Activated CD8-positive, alpha-beta T cell treated with anti-CD3 and anti-CD28 coated beads for 36 hours (primary cell): Measurements from ENCODE around the gene PDCD2L. TPM values are rescaled to one million over a fixed set of nuclear protein-coding genes. Genes with fewer than 3 reads are reported as not detected.

Experiments
- ATAC-seq: fragments of 200-7000 bp; cut with Tn5 transposase; one replicate; pipeline ENCODE4 v1.10.0; 2021; ENCODE audit warnings: mild to moderate bottlenecking, moderate library complexity
- CTCF ChIA-PET: fragments of 350-600 bp; sonication (Branson Sonifier 250); formaldehyde crosslinking; loops from one replicate; lab custom pipeline; 2021; ENCODE audit warnings: antibody characterized with exemption; lab: Charles Lee
- POLR2A ChIA-PET: fragments of 350-600 bp; sonication (Branson Sonifier 250); formaldehyde crosslinking; loops from one replicate; lab custom pipeline; 2021; ENCODE audit warnings: antibody characterized with exemption; lab: Charles Lee
- DNase-seq: peaks from one replicate; pipeline ENCODE4 v3.0.0-alpha.2; 2020
- H3K27ac Mint-ChIP-seq: one replicate; pipeline ENCODE4 v1.8.0; 2021; ENCODE audit warnings: mild to moderate bottlenecking, mixed read lengths
- H3K27me3 Mint-ChIP-seq: one replicate; pipeline ENCODE4 v1.8.0; 2021; ENCODE audit warnings: mixed read lengths
- H3K36me3 Mint-ChIP-seq: one replicate; pipeline ENCODE4 v1.8.0; 2021; ENCODE audit warnings: low read depth, mixed read lengths
- H3K4me1 Mint-ChIP-seq: one replicate; pipeline ENCODE4 v1.8.0; 2021; ENCODE audit warnings: low read depth, mixed read lengths
- H3K4me3 Mint-ChIP-seq: one replicate; pipeline ENCODE4 v1.8.0; 2021; ENCODE audit warnings: mild to moderate bottlenecking, moderate library complexity, mixed read lengths
- H3K9me3 Mint-ChIP-seq: one replicate; pipeline ENCODE4 v1.8.0; 2021; ENCODE audit warnings: mixed read lengths
- CTCF ChIP-seq: fragments of 200-600 bp; IDR thresholded peaks from one replicate; pipeline ENCODE4 v1.8.0; 2022; ENCODE audit warnings: antibody characterized with exemption, mild to moderate bottlenecking
- intact Hi-C: fragments of 100-400 bp; cut with micrococcal nuclease; formaldehyde crosslinking; loops from one replicate; pipeline ENCODE4 v1.10.0; 2022
- total RNA-seq, 2 experiments: library from RNA; stranded (reverse); gene quantifications; one replicate each; pipeline ENCODE4 v1.2.3, GENCODE V29; 2021

PDCD2L gene
- total RNA-seq, 2 experiments from 2014 or later: 39.9 to 42.1 TPM

- intact Hi-C loops: no loop called here
- Mint-ChIP-seq H3K9me3 (no peaks in the 10 kb centered on the region), H3K4me1 (peaks cover 8% of the 10 kb centered on the region), H3K27ac (peak overlapping the region; percentile 15), H3K27me3 (no peaks in the 10 kb centered on the region), H3K36me3 (peaks cover 41% of the 10 kb centered on the region), H3K4me3 (no peak overlapping the region)
- ATAC-seq (no peak), DNase-seq (no peak)
- ChIA-PET CTCF (interaction anchor here (1.3 to 2.8 kb wide), 2 partner anchors 10 to 14 kb away, joined by 3 to 12 read pairs; no protein-coding TSS in a partner anchor), POLR2A (interaction anchor here (1.0 to 3.9 kb wide), 3 partner anchors 11 to 15 kb away, joined by 3 to 17 read pairs (median 3); partner anchors contain the start of genes PDCD2L and UBA2)
- no peak for TF ChIP-seq CTCF
Observed at GRCh38 chr19:34416021-34416545, 11.9 kb downstream of the PDCD2L start.

GRCh38 chr19:34418300-34418699 lies 14.1 kb downstream of the PDCD2L start:
- CTCF ChIA-PET: no interaction called here

GRCh38 chr19:34426096-34426661 lies 22.0 kb downstream of the PDCD2L start:
- intact Hi-C loops: no loop called here
- TF ChIP-seq CTCF: no peak
- Mint-ChIP-seq H3K27ac (peak overlapping the region; percentile 66), H3K4me1 (peaks cover 19% of the 10 kb centered on the region), H3K36me3 (peaks cover 42% of the 10 kb centered on the region), H3K9me3 (no peaks in the 10 kb centered on the region), H3K4me3 (peak overlapping the region; percentile 10), H3K27me3 (no peaks in the 10 kb centered on the region)
- CTCF ChIA-PET: no interaction called here
- POLR2A ChIA-PET: interaction anchor here (1.0 to 2.4 kb wide), 3 partner anchors 21 to 58 kb away, joined by 3 to 8 read pairs (median 3); no protein-coding TSS in a partner anchor
- ATAC-seq (no peak), DNase-seq (no peak)

More at GRCh38 chr19:34418300-34418699, 14.1 kb downstream of the PDCD2L start:
- H3K27me3 Mint-ChIP-seq: no peaks in the 10 kb centered on the region
- no peaks in the 10 kb centered on the region for H3K9me3 Mint-ChIP-seq
- intact Hi-C loops: no loop called here
- ATAC-seq (no peak), DNase-seq (no peak)
- H3K27ac Mint-ChIP-seq: no peak overlapping the region
- no peak overlapping the region for H3K4me3 Mint-ChIP-seq
- peaks cover 8% of the 10 kb centered on the region for H3K4me1 Mint-ChIP-seq
- peaks cover 43% of the 10 kb centered on the region for H3K36me3 Mint-ChIP-seq
- POLR2A ChIA-PET: no interaction called here
- no peak for TF ChIP-seq CTCF

- intact Hi-C loops: no loop called here
- peak overlapping the region; percentile 99 for H3K4me3 Mint-ChIP-seq
- peak; percentile 49 for ATAC-seq
- no peak for TF ChIP-seq CTCF
- H3K4me1 Mint-ChIP-seq: peaks cover 32% of the 10 kb centered on the region
- peak; percentile 66 for DNase-seq
- H3K27ac Mint-ChIP-seq: peak overlapping the region; percentile 97
- ChIA-PET CTCF (interaction anchor here (0.9 to 1.0 kb wide), 3 partner anchors 16 to 20 kb away, joined by 3 read pairs; no protein-coding TSS in a partner anchor), POLR2A (interaction anchor here (0.7 to 1.6 kb wide), 17 partner anchors 8 to 72 kb away, joined by 3 to 16 read pairs (median 4); partner anchors contain the start of genes GPI and PDCD2L)
- no peaks in the 10 kb centered on the region for H3K9me3 Mint-ChIP-seq
- no peaks in the 10 kb centered on the region for H3K27me3 Mint-ChIP-seq
- H3K36me3 Mint-ChIP-seq: peaks cover 49% of the 10 kb centered on the region
Observed at GRCh38 chr19:34428549-34429285, 24.5 kb downstream of the PDCD2L start.
